Neural cell (in vitro differentiated cells): ENCODE results near the gene CXorf65.

ENCODE experiments used
- CTCF ChIP-seq: fragments of 450-650 bp; IDR thresholded peaks from 2 replicates; pipeline ENCODE4 v1.5.1; 2014; ENCODE audit warnings: antibody characterized with exemption, mild to moderate bottlenecking, moderate library complexity; ENCODE audit not compliant: poor library complexity, severe bottlenecking
- EZH2 ChIP-seq: fragments of 200-600, 300-800 bp; shearing (Covaris generic), sonication (generic); IDR thresholded peaks from 2 replicates; pipeline ENCODE4 v1.6.1; 2014; ENCODE audit warnings: antibody characterized with exemption, low read length, borderline replicate concordance, mild to moderate bottlenecking; ENCODE audit not compliant: insufficient read depth, poor library complexity, severe bottlenecking
- POLR2AphosphoS5 ChIP-seq: IDR thresholded peaks from 2 replicates; pipeline ENCODE4 v1.6.1; 2012
- RAD21 ChIP-seq: fragments of 450-650 bp; conservative IDR thresholded peaks from 2 replicates; pipeline ENCODE4 v1.6.1; 2014; ENCODE audit warnings: antibody characterized with exemption, mild to moderate bottlenecking, moderate library complexity

DNA sequence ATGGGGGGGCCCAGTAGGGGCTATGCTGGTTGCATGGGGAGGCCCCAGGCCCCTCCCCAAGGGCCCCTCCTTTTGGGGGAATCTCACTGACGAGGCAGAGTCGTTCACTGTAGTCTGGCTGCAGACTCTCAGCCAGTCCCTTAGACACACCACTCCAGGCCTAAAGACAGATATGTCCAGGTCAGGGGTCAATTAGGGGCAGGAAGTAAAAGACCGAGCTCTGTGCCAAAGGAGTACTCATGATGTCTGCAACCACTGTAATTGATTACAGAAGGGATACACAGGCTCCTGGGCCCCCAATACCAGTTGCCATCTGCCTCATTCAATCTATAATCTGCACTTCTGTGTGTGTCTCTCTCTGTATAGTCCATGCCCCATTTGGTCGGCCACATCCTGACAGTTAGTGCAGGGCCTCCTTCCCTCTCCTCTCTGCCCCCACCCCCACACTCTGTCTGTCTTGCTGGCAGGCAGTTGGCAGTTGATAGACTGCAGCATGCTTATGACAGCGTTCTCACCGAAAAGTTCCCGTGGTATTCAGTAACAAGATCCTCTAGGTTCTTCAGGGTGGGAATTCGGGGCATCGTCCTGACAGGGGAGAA is 1.3 kb upstream of the CXorf65 start:
- no peak for TF ChIP-seq POLR2AphosphoS5
- no peak for TF ChIP-seq EZH2
- TF ChIP-seq CTCF, result no peak
- TF ChIP-seq RAD21, result no peak
